Mononuclear cell (primary cell): ENCODE results near the gene KRIT1. TPM values are rescaled to one million over a fixed set of nuclear protein-coding genes. Genes with fewer than 3 reads are reported as not detected.
A peak's percentile ranks its signal among the peaks of the same experiment; 100 is the strongest.

Source experiments
- H3K27me3 ChIP-seq: 2 replicates; pipeline ENCODE4 v1.6.0; 2011; ENCODE audit warnings: low read length, control low read depth; ENCODE audit not compliant: insufficient read depth
- H3K4me1 ChIP-seq: 2 replicates; pipeline ENCODE4 v1.5.1; 2011; ENCODE audit warnings: mild to moderate bottlenecking, low read length, control low read depth; ENCODE audit not compliant: insufficient read depth
- H3K4me3 ChIP-seq: 2 replicates; pipeline ENCODE4 v1.5.1; 2011; ENCODE audit warnings: mild to moderate bottlenecking, low read length, moderate library complexity
- H3K9me3 ChIP-seq: 2 replicates; pipeline ENCODE4 v1.5.1; 2011; ENCODE audit warnings: low read depth, mild to moderate bottlenecking, control low read depth, low read length
- total RNA-seq: library from RNA; depleted of rRNA; stranded (reverse); fragments of >200 nt; gene quantifications from one replicate; pipeline ENCODE4 v1.2.3, GENCODE V29; 2012

Gene KRIT1
- total RNA-seq = 33.3 TPM

- Histone ChIP-seq H3K4me1 (peaks cover 23% of the 10 kb centered on the region), H3K27me3 (no peaks in the 10 kb centered on the region), H3K9me3 (no peaks in the 10 kb centered on the region)
Measured at GRCh38 chr7:92245487-92246359, at the start of gene KRIT1, which contains the start of gene ANKIB1. Gene KRIT1, minus strand, starts transcription at chr7:92245914. Its CDS starts 3,779 bp downstream, at chr7:92242135. Gene ANKIB1, plus strand, starts transcription at chr7:92245974. Its CDS starts 49,005 bp downstream, at chr7:92294979.

GRCh38 chr7:92295391-92295790, 49.7 kb upstream of the KRIT1 start:
- no peaks in the 10 kb centered on the region for H3K27me3 ChIP-seq
- H3K4me1 ChIP-seq = no peaks in the 10 kb centered on the region
- no peak overlapping the region for H3K4me3 ChIP-seq
- H3K9me3 ChIP-seq = no peaks in the 10 kb centered on the region

More at GRCh38 chr7:92245487-92246359, at the start of gene KRIT1, which contains the start of gene ANKIB1:
- H3K4me3 ChIP-seq = peak within 1 kb of the TSS; percentile 69

- H3K27me3 ChIP-seq = no peaks in the 10 kb centered on the region
- no peaks in the 10 kb centered on the region for H3K4me1 ChIP-seq
- no peak overlapping the region for H3K4me3 ChIP-seq
- no peaks in the 10 kb centered on the region for H3K9me3 ChIP-seq
Measured at GRCh38 chr7:92293896-92294590, 48.3 kb upstream of the KRIT1 start.

GRCh38 chr7:92292981-92293380, 47.3 kb upstream of the KRIT1 start:
- no peaks in the 10 kb centered on the region for H3K27me3 ChIP-seq
- no peaks in the 10 kb centered on the region for H3K4me1 ChIP-seq
- no peaks in the 10 kb centered on the region for H3K9me3 ChIP-seq
- no peak overlapping the region for H3K4me3 ChIP-seq

GRCh38 chr7:92289321-92289720, 43.6 kb upstream of the KRIT1 start:
- Histone ChIP-seq H3K27me3 (no peaks in the 10 kb centered on the region), H3K4me1 (no peaks in the 10 kb centered on the region), H3K9me3 (no peaks in the 10 kb centered on the region), H3K4me3 (no peak overlapping the region)

GRCh38 chr7:92282930-92283329, 37.2 kb upstream of the KRIT1 start:
- Histone ChIP-seq H3K4me3 (no peak overlapping the region), H3K27me3 (no peaks in the 10 kb centered on the region), H3K4me1 (no peaks in the 10 kb centered on the region), H3K9me3 (peaks cover 7% of the 10 kb centered on the region)

- Histone ChIP-seq H3K27me3 (no peaks in the 10 kb centered on the region), H3K4me3 (no peak overlapping the region), H3K4me1 (no peaks in the 10 kb centered on the region), H3K9me3 (peaks cover 7% of the 10 kb centered on the region)
Measured at GRCh38 chr7:92282221-92282814, 36.6 kb upstream of the KRIT1 start.

- Histone ChIP-seq H3K9me3 (peaks cover 7% of the 10 kb centered on the region), H3K27me3 (no peaks in the 10 kb centered on the region), H3K4me3 (no peak overlapping the region), H3K4me1 (no peaks in the 10 kb centered on the region)
Measured at GRCh38 chr7:92281031-92281430, 35.3 kb upstream of the KRIT1 start.

GRCh38 chr7:92279396-92280031, 33.8 kb upstream of the KRIT1 start:
- Histone ChIP-seq H3K4me3 (no peak overlapping the region), H3K9me3 (peaks cover 7% of the 10 kb centered on the region), H3K27me3 (no peaks in the 10 kb centered on the region), H3K4me1 (no peaks in the 10 kb centered on the region)

- peaks cover 7% of the 10 kb centered on the region for H3K9me3 ChIP-seq
- H3K4me1 ChIP-seq = no peaks in the 10 kb centered on the region
- H3K27me3 ChIP-seq = no peaks in the 10 kb centered on the region
- H3K4me3 ChIP-seq = no peak overlapping the region
Measured at GRCh38 chr7:92276460-92276864, 30.7 kb upstream of the KRIT1 start.

GRCh38 chr7:92275327-92275726, 29.6 kb upstream of the KRIT1 start:
- Histone ChIP-seq H3K27me3 (no peaks in the 10 kb centered on the region), H3K4me3 (no peak overlapping the region), H3K9me3 (no peaks in the 10 kb centered on the region), H3K4me1 (no peaks in the 10 kb centered on the region)

GRCh38 chr7:92268921-92269320, 23.2 kb upstream of the KRIT1 start:
- H3K4me1 ChIP-seq = no peaks in the 10 kb centered on the region
- no peaks in the 10 kb centered on the region for H3K9me3 ChIP-seq
- H3K27me3 ChIP-seq = no peaks in the 10 kb centered on the region
- H3K4me3 ChIP-seq = no peak overlapping the region

- Histone ChIP-seq H3K4me3 (no peak overlapping the region), H3K4me1 (no peaks in the 10 kb centered on the region), H3K9me3 (no peaks in the 10 kb centered on the region), H3K27me3 (no peaks in the 10 kb centered on the region)
Measured at GRCh38 chr7:92266415-92267241, 20.9 kb upstream of the KRIT1 start.

GRCh38 chr7:92260248-92260781, 14.6 kb upstream of the KRIT1 start:
- H3K4me3 ChIP-seq = no peak overlapping the region
- no peaks in the 10 kb centered on the region for H3K27me3 ChIP-seq
- H3K9me3 ChIP-seq = no peaks in the 10 kb centered on the region
- no peaks in the 10 kb centered on the region for H3K4me1 ChIP-seq
